GM10248 (cell line): ENCODE measurements around the gene NTN1.

Experiments used
- CTCF ChIA-PET: fragments of 300-600 bp; sonication (Branson Sonifier 250); formaldehyde crosslinking; extraction: SDS; loops from one replicate; lab custom pipeline; 2021; ENCODE audit warnings: antibody characterized with exemption; lab: Yijun Ruan, JAX
- POLR2A ChIA-PET: fragments of 350-650 bp; sonication (Branson Sonifier 250); formaldehyde crosslinking; extraction: SDS; loops from one replicate; lab custom pipeline; 2020; ENCODE audit warnings: antibody characterized with exemption; lab: Yijun Ruan, JAX
- DNase-seq: peaks from one replicate; pipeline ENCODE4 v3.0.0; 2012; ENCODE audit errors: extremely low spot score
- CTCF ChIP-seq: IDR thresholded peaks from 2 replicates; pipeline ENCODE4 v1.5.1; 2012; ENCODE audit warnings: mild to moderate bottlenecking, low read depth; ENCODE audit errors: extremely low read depth, missing control alignments, control extremely low read depth

The NTN1 gene

GRCh38 chr17:9127340-9127739 lies 106.0 kb downstream of the NTN1 start:
- no peak for TF ChIP-seq CTCF
- POLR2A ChIA-PET = interaction anchor here (0.7 kb wide), 1 partner anchor 56 kb away, joined by 3 read pairs; no protein-coding TSS in a partner anchor
- CTCF ChIA-PET = interaction anchor here (0.7 kb wide), 1 partner anchor 22 kb away, joined by 3 read pairs; no protein-coding TSS in a partner anchor
- no peak for DNase-seq

- POLR2A ChIA-PET = no interaction called here
- TF ChIP-seq CTCF = no peak
- CTCF ChIA-PET = no interaction called here
- no peak for DNase-seq
Measured at GRCh38 chr17:9131371-9131770, 110.1 kb downstream of the NTN1 start.

- POLR2A ChIA-PET = no interaction called here
- CTCF ChIA-PET = no interaction called here
- TF ChIP-seq CTCF = no peak
- no peak for DNase-seq
Measured at GRCh38 chr17:9132291-9132690, 111.0 kb downstream of the NTN1 start.

GRCh38 chr17:9132944-9133610 lies 111.8 kb downstream of the NTN1 start:
- CTCF ChIA-PET = interaction anchor here (1.2 kb wide), 1 partner anchor 54 kb away, joined by 3 read pairs; no protein-coding TSS in a partner anchor
- DNase-seq = no peak
- TF ChIP-seq CTCF = no peak
- POLR2A ChIA-PET = no interaction called here

GRCh38 chr17:9138161-9138717 lies 116.9 kb downstream of the NTN1 start:
- TF ChIP-seq CTCF = no peak
- POLR2A ChIA-PET = no interaction called here
- CTCF ChIA-PET = no interaction called here
- DNase-seq = no peak

- ChIA-PET CTCF (no interaction called here), POLR2A (no interaction called here)
- no peak for TF ChIP-seq CTCF
- DNase-seq = no peak
Measured at GRCh38 chr17:9139695-9140094, 118.4 kb downstream of the NTN1 start.
